ENCODE results near the gene TECTA.

DNA sequence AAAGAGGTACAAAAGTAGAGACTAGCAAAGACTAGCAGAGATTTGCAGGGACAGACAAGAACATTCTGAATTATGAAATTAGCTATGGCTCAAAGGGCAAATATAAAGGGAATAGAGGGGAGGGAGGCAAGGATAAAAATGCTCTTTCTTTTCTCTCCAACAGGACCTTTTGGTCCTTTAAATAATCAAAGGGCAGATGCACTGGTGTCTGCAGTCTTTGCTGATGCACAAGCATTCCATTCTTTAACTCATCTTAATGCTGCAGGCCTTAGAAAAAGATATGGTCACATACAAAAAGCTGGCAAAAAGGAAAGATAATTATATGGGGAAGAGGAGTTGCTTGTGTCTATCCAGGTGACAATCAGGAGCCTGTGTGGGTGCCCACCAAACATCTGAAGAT, 137.9 kb downstream of the TECTA start:
- TF ChIP-seq, protein P1, sequence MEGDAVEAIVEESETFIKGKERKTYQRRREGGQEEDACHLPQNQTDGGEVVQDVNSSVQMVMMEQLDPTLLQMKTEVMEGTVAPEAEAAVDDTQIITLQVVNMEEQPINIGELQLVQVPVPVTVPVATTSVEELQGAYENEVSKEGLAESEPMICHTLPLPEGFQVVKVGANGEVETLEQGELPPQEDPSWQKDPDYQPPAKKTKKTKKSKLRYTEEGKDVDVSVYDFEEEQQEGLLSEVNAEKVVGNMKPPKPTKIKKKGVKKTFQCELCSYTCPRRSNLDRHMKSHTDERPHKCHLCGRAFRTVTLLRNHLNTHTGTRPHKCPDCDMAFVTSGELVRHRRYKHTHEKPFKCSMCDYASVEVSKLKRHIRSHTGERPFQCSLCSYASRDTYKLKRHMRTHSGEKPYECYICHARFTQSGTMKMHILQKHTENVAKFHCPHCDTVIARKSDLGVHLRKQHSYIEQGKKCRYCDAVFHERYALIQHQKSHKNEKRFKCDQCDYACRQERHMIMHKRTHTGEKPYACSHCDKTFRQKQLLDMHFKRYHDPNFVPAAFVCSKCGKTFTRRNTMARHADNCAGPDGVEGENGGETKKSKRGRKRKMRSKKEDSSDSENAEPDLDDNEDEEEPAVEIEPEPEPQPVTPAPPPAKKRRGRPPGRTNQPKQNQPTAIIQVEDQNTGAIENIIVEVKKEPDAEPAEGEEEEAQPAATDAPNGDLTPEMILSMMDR (IDR thresholded peaks at IDR 0.05; ENCODE audit: insufficient read depth, low read length): no peak
- TF ChIP-seq POLR2AphosphoS5 (IDR thresholded peaks at IDR 0.05; ENCODE audit: low read depth): no peak

Measured in HL-60 (cell line).